GM19324 (cell line): ENCODE results near the gene ZNF445.
"Not testable (repeated sequence)": the region's sequence is repeated elsewhere in the genome, so short reads cannot be mapped to it uniquely, and the experiment has no call there.

ENCODE experiments used
- ATAC-seq: cut with Tn5 transposase; IDR thresholded peaks from one replicate; pipeline ENCODE4 v1.9.1; 2021; ENCODE audit warnings: mild to moderate bottlenecking, moderate library complexity; ENCODE audit not compliant: unreplicated experiment, low FRiP score

ZNF445 gene

GRCh38 chr3:44411031-44411645 lies 66.3 kb downstream of the ZNF445 start:
- no peak for ATAC-seq

GRCh38 chr3:44409640-44410410 lies 67.6 kb downstream of the ZNF445 start:
- ATAC-seq: no peak

- no peak for ATAC-seq
These were observed 74.9 kb downstream of the ZNF445 start for GRCh38 chr3:44402548-44402947.

GRCh38 chr3:44400771-44401170 lies 76.7 kb downstream of the ZNF445 start:
- no peak for ATAC-seq

- no peak for ATAC-seq
These were observed 78.6 kb downstream of the ZNF445 start for GRCh38 chr3:44398853-44399252.

- not testable (repeated sequence) for ATAC-seq
These were observed 79.2 kb downstream of the ZNF445 start for GRCh38 chr3:44398271-44398670.

GRCh38 chr3:44396200-44397171 lies 81.0 kb downstream of the ZNF445 start:
- ATAC-seq: no peak

GRCh38 chr3:44395714-44396113 lies 81.8 kb downstream of the ZNF445 start:
- ATAC-seq: no peak

GRCh38 chr3:44392489-44392888 lies 85.0 kb downstream of the ZNF445 start:
- no peak for ATAC-seq

GRCh38 chr3:44387404-44387803 lies 90.1 kb downstream of the ZNF445 start:
- no peak for ATAC-seq
